Measurements from ENCODE around the gene PRMT1. TPM values are rescaled to one million over a fixed set of nuclear protein-coding genes. Genes with fewer than 3 reads are reported as not detected.

PRMT1 gene
- polyA plus RNA-seq, 1 of the 3 experiments (the other 2 are of a cell fraction), result 789 TPM

- CTCF ChIA-PET, result interaction anchor here (1.0 to 9.4 kb wide), 4 partner anchors 10 to 24 kb away, joined by 3 to 78 read pairs (median 4); partner anchors contain the start of genes ADM5 and PRMT1
- Histone ChIP-seq H3K4me1 (ENCODE audit: control insufficient read depth in 1 of 2, insufficient read depth in 2 of 2, low read depth in 1 of 2, low read length in 1 of 2) (peaks cover 9 to 15% of the 10 kb centered on the region in 2 experiments; a peak in 3 of 4 replicates), H3K4me3 (ENCODE audit: low read depth in 2 of 2, low read length in 1 of 2) (peak overlapping the region; percentile 73 to 97), H3K9me3 (no peaks in the 10 kb centered on the region), H3K9ac (peak overlapping the region; percentile 90), H3K27ac (ENCODE audit: low read depth in 2 of 2, low read length in 1 of 2) (peak overlapping the region in 1 of 2 experiments; percentile 96; a peak in 1 of 4 replicates), H3K4me2 (peak overlapping the region; percentile 97), H3K27me3 (ENCODE audit: insufficient read depth) (no peaks in the 10 kb centered on the region), H3K36me3 (replicated peaks in 1 of 2; ENCODE audit: control insufficient read depth in 1 of 2, insufficient read depth in 2 of 2, low read length in 1 of 2) (peaks cover 5 to 16% of the 10 kb centered on the region in 2 experiments), H4K20me1 (ENCODE audit: insufficient read depth) (no peaks in the 10 kb centered on the region), H3K9me2 (no peaks in the 10 kb centered on the region), H3K79me2 (ENCODE audit: insufficient read depth) (peaks cover 30% of the 10 kb centered on the region), H2AFZ (ENCODE audit: low read depth) (0 out of 2 replicates have a peak overlapping the region, but pooled peaks have one; percentile 52), H3F3A (replicated peaks; ENCODE audit: insufficient read depth) (peaks cover 18% of the 10 kb centered on the region)
- 2% methylated on average over 9 of the region's 9 CpGs for WGBS (ENCODE audit: low lambda C conversion rate)
- DNase-seq, result no peak
- TF ChIP-seq CTCF (IDR thresholded peaks at IDR 0.05), result peak; percentile 22; the same call in 1 of the 2 replicates
- no peak for TF ChIP-seq RXRA (IDR thresholded peaks at IDR 0.05; ENCODE audit: borderline replicate concordance, low read depth)
- no peak for TF ChIP-seq MEF2A (IDR thresholded peaks at IDR 0.05; ENCODE audit: borderline replicate concordance, low read depth)
- no peak for TF ChIP-seq IRF3 (IDR thresholded peaks at IDR 0.05; ENCODE audit: low read depth, low read length)
- no peak for TF ChIP-seq EZH2phosphoT487 (IDR thresholded peaks at IDR 0.05; ENCODE audit: borderline replicate concordance, low read depth)
- POLR2A ChIA-PET, result interaction anchor here (2.2 kb wide), 1 partner anchor 10 kb away, joined by 15 read pairs; the partner anchor contains the start of gene PRMT1
Measured at GRCh38 chr19:49666120-49666444, 11.0 kb upstream of the PRMT1 start.

GRCh38 chr19:49667473-49667872, 9.6 kb upstream of the PRMT1 start:
- peaks cover 30% of the 10 kb centered on the region for H3K79me2 ChIP-seq (ENCODE audit: insufficient read depth)
- POLR2A ChIA-PET, result no interaction called here
- no peak overlapping the region for H3K4me2 ChIP-seq

GRCh38 chr19:49669516-49669915, 7.6 kb upstream of the PRMT1 start:
- no peak overlapping the region for H3K9ac ChIP-seq
- peaks cover 18% of the 10 kb centered on the region for H3F3A ChIP-seq (replicated peaks; ENCODE audit: insufficient read depth)
- ChIA-PET POLR2A (interaction anchor here (0.7 kb wide), 1 partner anchor 216 kb away, joined by 4 read pairs; the partner anchor contains the start of gene ALDH16A1), CTCF (interaction anchor here (1.4 to 4.9 kb wide), 3 partner anchors 9 to 20 kb away, joined by 6 to 31 read pairs (median 8); partner anchors contain the start of genes ADM5 and CPT1C)
- 89% methylated on average over 3 of the region's 3 CpGs for WGBS (ENCODE audit: low lambda C conversion rate)
- no peak overlapping the region for H2AFZ ChIP-seq (ENCODE audit: low read depth)
- no peak for DNase-seq
- peaks cover 22% of the 10 kb centered on the region for H3K79me2 ChIP-seq (ENCODE audit: insufficient read depth)
- no peaks in the 10 kb centered on the region for H4K20me1 ChIP-seq (ENCODE audit: insufficient read depth)
- no peaks in the 10 kb centered on the region for H3K36me3 ChIP-seq (replicated peaks in 1 of 2; ENCODE audit: control insufficient read depth in 1 of 2, insufficient read depth in 2 of 2, low read length in 1 of 2)
- no peaks in the 10 kb centered on the region for H3K9me2 ChIP-seq
- H3K27me3 ChIP-seq (ENCODE audit: insufficient read depth), result no peaks in the 10 kb centered on the region
- H3K9me3 ChIP-seq, result no peaks in the 10 kb centered on the region
- H3K4me2 ChIP-seq, result no peak overlapping the region
- H3K4me3 ChIP-seq (ENCODE audit: low read depth in 2 of 2, low read length in 1 of 2), result no peak overlapping the region
- peaks cover 12 to 16% of the 10 kb centered on the region in 2 experiments; a peak in 3 of 4 replicates for H3K4me1 ChIP-seq (ENCODE audit: control insufficient read depth in 1 of 2, insufficient read depth in 2 of 2, low read depth in 1 of 2, low read length in 1 of 2)
- H3K27ac ChIP-seq (ENCODE audit: low read depth in 2 of 2, low read length in 1 of 2), result no peak overlapping the region
- no peak for TF ChIP-seq USF1 (IDR thresholded peaks at IDR 0.05; ENCODE audit: borderline replicate concordance, low read depth)
- no peak for TF ChIP-seq MAX (IDR thresholded peaks at IDR 0.05; ENCODE audit: low read depth)
- no peak for TF ChIP-seq EZH2phosphoT487 (IDR thresholded peaks at IDR 0.05; ENCODE audit: borderline replicate concordance, low read depth)
- TF ChIP-seq CHD2 (IDR thresholded peaks at IDR 0.05; ENCODE audit: low read length, partially characterized antibody), result no peak
- no peak for TF ChIP-seq RFX5 (IDR thresholded peaks at IDR 0.05; ENCODE audit: low read length)
- no peak for TF ChIP-seq REST (IDR thresholded peaks at IDR 0.05; ENCODE audit: low read depth, low read length)
- no peak for TF ChIP-seq GATA2 (CRISPR knock-in tag; IDR thresholded peaks at IDR 0.05)

More at GRCh38 chr19:49667473-49667872, 9.6 kb upstream of the PRMT1 start:
- H3K9ac ChIP-seq, result no peak overlapping the region
- H3F3A ChIP-seq (replicated peaks; ENCODE audit: insufficient read depth), result peaks cover 15% of the 10 kb centered on the region
- H2AFZ ChIP-seq (ENCODE audit: low read depth), result no peak overlapping the region
- H3K27me3 ChIP-seq (ENCODE audit: insufficient read depth), result no peaks in the 10 kb centered on the region
- no peaks in the 10 kb centered on the region for H3K9me3 ChIP-seq
- CTCF ChIA-PET, result interaction anchor here (0.7 to 9.4 kb wide), 4 partner anchors 8 to 66 kb away, joined by 3 to 78 read pairs (median 3); partner anchors contain the start of genes CPT1C and PRMT1
- peaks cover 4 to 5% of the 10 kb centered on the region in 2 experiments for H3K36me3 ChIP-seq (replicated peaks in 1 of 2; ENCODE audit: control insufficient read depth in 1 of 2, insufficient read depth in 2 of 2, low read length in 1 of 2)
- DNase-seq, result no peak
- H3K4me1 ChIP-seq (ENCODE audit: control insufficient read depth in 1 of 2, insufficient read depth in 2 of 2, low read depth in 1 of 2, low read length in 1 of 2), result peaks cover 12 to 22% of the 10 kb centered on the region in 2 experiments; a peak in 3 of 4 replicates
- TF ChIP-seq NRF1 (IDR thresholded peaks at IDR 0.05; ENCODE audit: low read depth, low read length) (no peak), RAD21 (IDR thresholded peaks at IDR 0.05; ENCODE audit: low read length) (no peak)
- H3K27ac ChIP-seq (ENCODE audit: low read depth in 2 of 2, low read length in 1 of 2), result no peak overlapping the region
- no peaks in the 10 kb centered on the region for H3K9me2 ChIP-seq
- WGBS (ENCODE audit: low lambda C conversion rate), result 80% methylated on average over 2 of the region's 2 CpGs
- H4K20me1 ChIP-seq (ENCODE audit: insufficient read depth), result no peaks in the 10 kb centered on the region
- no peak overlapping the region for H3K4me3 ChIP-seq (ENCODE audit: low read depth in 2 of 2, low read length in 1 of 2)

Measured in SK-N-SH (cell line).